Measurements from ENCODE around the gene FAM98B.

Gene FAM98B

GRCh38 chr15:38514601-38515000, 60.7 kb downstream of the FAM98B start:
- no peak overlapping the region for H3K4me3 ChIP-seq (replicated peaks; ENCODE audit: low read depth, low read length)
- TF ChIP-seq, protein P1, sequence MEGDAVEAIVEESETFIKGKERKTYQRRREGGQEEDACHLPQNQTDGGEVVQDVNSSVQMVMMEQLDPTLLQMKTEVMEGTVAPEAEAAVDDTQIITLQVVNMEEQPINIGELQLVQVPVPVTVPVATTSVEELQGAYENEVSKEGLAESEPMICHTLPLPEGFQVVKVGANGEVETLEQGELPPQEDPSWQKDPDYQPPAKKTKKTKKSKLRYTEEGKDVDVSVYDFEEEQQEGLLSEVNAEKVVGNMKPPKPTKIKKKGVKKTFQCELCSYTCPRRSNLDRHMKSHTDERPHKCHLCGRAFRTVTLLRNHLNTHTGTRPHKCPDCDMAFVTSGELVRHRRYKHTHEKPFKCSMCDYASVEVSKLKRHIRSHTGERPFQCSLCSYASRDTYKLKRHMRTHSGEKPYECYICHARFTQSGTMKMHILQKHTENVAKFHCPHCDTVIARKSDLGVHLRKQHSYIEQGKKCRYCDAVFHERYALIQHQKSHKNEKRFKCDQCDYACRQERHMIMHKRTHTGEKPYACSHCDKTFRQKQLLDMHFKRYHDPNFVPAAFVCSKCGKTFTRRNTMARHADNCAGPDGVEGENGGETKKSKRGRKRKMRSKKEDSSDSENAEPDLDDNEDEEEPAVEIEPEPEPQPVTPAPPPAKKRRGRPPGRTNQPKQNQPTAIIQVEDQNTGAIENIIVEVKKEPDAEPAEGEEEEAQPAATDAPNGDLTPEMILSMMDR (IDR thresholded peaks at IDR 0.05; ENCODE audit: low read length, missing control alignments), result no peak
- no peak for DNase-seq (ENCODE audit: low read depth)

DNA sequence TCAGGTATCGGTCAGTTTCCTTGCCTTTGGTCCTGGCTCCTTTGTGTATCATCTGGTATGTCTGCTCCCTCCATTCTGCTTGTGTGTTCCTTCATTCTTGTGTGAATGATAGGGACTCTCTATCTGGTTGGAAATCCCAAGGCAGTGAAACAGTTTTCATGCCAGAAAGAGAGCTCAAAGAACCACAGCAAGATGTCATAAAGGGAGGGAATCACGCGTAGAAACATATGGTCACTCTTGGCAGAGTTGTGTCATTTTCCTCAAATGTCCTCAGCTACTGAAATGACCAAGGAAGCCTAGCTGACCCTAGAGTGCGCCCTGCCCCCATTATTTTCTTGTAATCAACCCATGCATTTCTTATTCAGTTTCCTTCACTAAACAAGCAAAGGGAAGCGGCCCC, 62.7 kb downstream of the FAM98B start:
- no peak for DNase-seq (ENCODE audit: low read depth)
- H3K4me3 ChIP-seq (replicated peaks; ENCODE audit: low read depth, low read length), result no peak overlapping the region
- TF ChIP-seq, protein P1 (IDR thresholded peaks at IDR 0.05; ENCODE audit: low read length, missing control alignments), result no peak

DNA sequence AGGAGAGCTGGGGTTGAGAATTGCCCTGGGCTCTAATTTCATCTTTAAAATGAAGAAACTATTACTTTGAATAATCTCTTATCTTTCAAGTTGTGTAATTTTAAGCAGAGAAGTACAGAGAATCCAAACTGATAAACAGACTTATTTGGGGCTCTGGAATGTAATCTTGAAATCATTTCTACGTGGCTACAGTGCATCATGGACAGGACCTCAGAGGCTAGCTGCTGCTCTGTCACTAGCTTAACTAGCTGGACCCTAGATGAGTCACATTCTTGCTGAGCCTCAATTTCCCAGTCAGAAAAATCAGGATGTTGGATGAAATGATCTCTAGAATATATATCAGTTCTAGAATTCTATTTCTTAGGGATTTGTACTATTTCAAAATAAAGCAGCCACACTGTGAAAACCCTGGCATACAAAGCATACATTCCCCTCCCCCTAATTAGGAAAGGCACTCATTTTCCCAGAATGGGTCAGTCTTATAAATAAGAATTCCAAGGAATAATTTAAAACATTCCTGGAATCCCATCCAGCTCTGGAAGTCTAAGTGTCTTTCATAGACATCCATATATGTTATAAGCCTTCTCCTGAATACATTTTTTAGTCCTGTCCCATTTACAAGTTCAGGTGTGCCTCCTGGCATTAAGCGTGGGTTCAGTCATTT, 63.5 kb downstream of the FAM98B start:
- TF ChIP-seq, protein P1 (IDR thresholded peaks at IDR 0.05; ENCODE audit: low read length, missing control alignments), result no peak
- DNase-seq (ENCODE audit: low read depth), result peak; percentile 2
- no peak overlapping the region for H3K4me3 ChIP-seq (replicated peaks; ENCODE audit: low read depth, low read length)

GRCh38 chr15:38518084-38518483, 64.2 kb downstream of the FAM98B start:
- DNase-seq (ENCODE audit: low read depth), result no peak
- H3K4me3 ChIP-seq (replicated peaks; ENCODE audit: low read depth, low read length), result no peak overlapping the region
- TF ChIP-seq, protein P1 (IDR thresholded peaks at IDR 0.05; ENCODE audit: low read length, missing control alignments), result no peak

DNA sequence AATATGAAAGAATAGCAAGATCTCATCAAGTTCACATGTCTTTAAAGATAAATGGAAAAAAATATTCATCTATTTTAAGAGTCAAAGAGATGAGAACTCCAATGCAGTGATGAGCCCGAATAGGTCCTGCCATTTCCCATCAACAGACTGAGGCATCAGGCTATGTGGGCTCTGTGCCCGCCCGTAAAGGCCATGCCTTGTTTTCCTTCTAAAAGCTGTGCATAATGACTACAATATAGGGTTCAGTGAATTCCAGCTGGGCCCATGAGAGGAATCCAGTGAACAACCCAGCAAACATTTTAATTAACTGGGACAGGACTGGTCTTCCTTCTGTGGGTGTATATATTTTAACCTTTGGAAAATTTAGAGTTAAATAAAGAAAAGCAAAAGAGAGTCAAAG, 66.1 kb downstream of the FAM98B start:
- TF ChIP-seq, protein P1 (IDR thresholded peaks at IDR 0.05; ENCODE audit: low read length, missing control alignments), result no peak
- no peak overlapping the region for H3K4me3 ChIP-seq (replicated peaks; ENCODE audit: low read depth, low read length)
- no peak for DNase-seq (ENCODE audit: low read depth)

- no peak for DNase-seq (ENCODE audit: low read depth)
- no peak overlapping the region for H3K4me3 ChIP-seq (replicated peaks; ENCODE audit: low read depth, low read length)
- TF ChIP-seq, protein P1 (IDR thresholded peaks at IDR 0.05; ENCODE audit: low read length, missing control alignments), result no peak
Observed at GRCh38 chr15:38521316-38521715, 67.4 kb downstream of the FAM98B start.

GRCh38 chr15:38522922-38523321, 69.0 kb downstream of the FAM98B start:
- TF ChIP-seq, protein P1 (IDR thresholded peaks at IDR 0.05; ENCODE audit: low read length, missing control alignments), result no peak
- DNase-seq (ENCODE audit: low read depth), result no peak
- no peak overlapping the region for H3K4me3 ChIP-seq (replicated peaks; ENCODE audit: low read depth, low read length)

Measured in fibroblast of pulmonary artery (primary cell).